H9 (cell line): ENCODE results near the gene LRP5. TPM values are rescaled to one million over a fixed set of nuclear protein-coding genes. Genes with fewer than 3 reads are reported as not detected.

ENCODE experiments used
- DNase-seq: peaks from one replicate; pipeline ENCODE4 v3.0.0-alpha.2; 2017
- H2AFZ ChIP-seq: one replicate; pipeline ENCODE4 v1.6.1; 2013; ENCODE audit warnings: mild to moderate bottlenecking, low read length, control low read depth, moderate library complexity
- H2AK5ac ChIP-seq: 2 replicates; pipeline ENCODE4 v1.6.1; 2013; ENCODE audit warnings: low read length, control low read depth, mixed read lengths; ENCODE audit not compliant: insufficient read length
- H2BK120ac ChIP-seq: one replicate; pipeline ENCODE4 v1.6.1; 2013; ENCODE audit warnings: low read depth, mild to moderate bottlenecking, low read length, control low read depth, inconsistent platforms; ENCODE audit not compliant: poor library complexity, severe bottlenecking
- H2BK12ac ChIP-seq: 2 replicates; pipeline ENCODE4 v1.6.1; 2013; ENCODE audit warnings: low read length, control low read depth, mixed read lengths, low read depth; ENCODE audit not compliant: insufficient read length
- H2BK15ac ChIP-seq: 2 replicates; pipeline ENCODE4 v1.6.1; 2013; ENCODE audit warnings: low read depth, low read length, control low read depth
- H2BK20ac ChIP-seq: one replicate; pipeline ENCODE4 v1.6.1; 2013; ENCODE audit warnings: low read depth, mild to moderate bottlenecking, low read length, control low read depth, inconsistent platforms; ENCODE audit not compliant: poor library complexity, severe bottlenecking
- H2BK5ac ChIP-seq: 2 replicates; pipeline ENCODE4 v1.6.1; 2013; ENCODE audit warnings: low read length, control low read depth, mixed read lengths; ENCODE audit not compliant: insufficient read length
- H3K14ac ChIP-seq: 2 replicates; pipeline ENCODE4 v1.6.1; 2013; ENCODE audit warnings: low read length, control low read depth; ENCODE audit not compliant: insufficient read depth
- H3K18ac ChIP-seq: 2 replicates; pipeline ENCODE4 v1.6.1; 2013; ENCODE audit warnings: low read depth, mild to moderate bottlenecking, mixed read lengths, low read length, control low read depth; ENCODE audit not compliant: insufficient read length
- H3K23ac ChIP-seq: 2 replicates; pipeline ENCODE4 v1.6.1; 2013; ENCODE audit warnings: low read length, control low read depth, mixed read lengths, low read depth; ENCODE audit not compliant: insufficient read length
- H3K23me2 ChIP-seq: 2 replicates; pipeline ENCODE4 v1.6.1; 2013; ENCODE audit warnings: low read depth, mild to moderate bottlenecking, mixed read lengths, low read length, control low read depth; ENCODE audit not compliant: insufficient read length, poor library complexity, severe bottlenecking
- H3K27ac ChIP-seq: 2 replicates; pipeline ENCODE4 v1.5.1; 2013; ENCODE audit warnings: low read length, control low read depth, mixed read lengths, low read depth; ENCODE audit not compliant: insufficient read length
- H3K27me3 ChIP-seq: 2 replicates; pipeline ENCODE4 v1.6.1; 2013; ENCODE audit warnings: low read length, control low read depth, inconsistent platforms; ENCODE audit not compliant: insufficient read depth
- H3K4ac ChIP-seq: 2 replicates; pipeline ENCODE4 v1.6.1; 2013; ENCODE audit warnings: low read depth, mild to moderate bottlenecking, control low read depth, inconsistent platforms, low read length, moderate library complexity
- H3K4me1 ChIP-seq: 2 replicates; pipeline ENCODE4 v1.6.1; 2013; ENCODE audit warnings: low read length, control low read depth, inconsistent platforms; ENCODE audit not compliant: insufficient read depth
- H3K4me2 ChIP-seq: 2 replicates; pipeline ENCODE4 v1.6.1; 2013; ENCODE audit warnings: low read length, control low read depth, mixed read lengths; ENCODE audit not compliant: insufficient read length, insufficient read depth
- H3K56ac ChIP-seq: 2 replicates; pipeline ENCODE4 v1.6.1; 2013; ENCODE audit warnings: low read depth, mild to moderate bottlenecking, mixed read lengths, low read length, control low read depth; ENCODE audit not compliant: insufficient read length
- H3K79me1 ChIP-seq: 2 replicates; pipeline ENCODE4 v1.6.1; 2013; ENCODE audit warnings: low read depth, mild to moderate bottlenecking, moderate library complexity, low read length, control low read depth, inconsistent platforms; ENCODE audit not compliant: insufficient read depth, poor library complexity, severe bottlenecking
- H3K79me2 ChIP-seq: 2 replicates; pipeline ENCODE4 v1.6.1; 2013; ENCODE audit warnings: low read length, control low read depth, inconsistent platforms; ENCODE audit not compliant: insufficient read depth
- H3K9ac ChIP-seq: 2 replicates; pipeline ENCODE4 v1.6.1; 2013; ENCODE audit warnings: low read length, control low read depth, mixed read lengths; ENCODE audit not compliant: insufficient read length; ENCODE audit errors: extremely low read depth
- H3K9me3 ChIP-seq: one replicate; pipeline ENCODE4 v1.6.1; 2013; ENCODE audit warnings: low read depth, low read length, inconsistent platforms; ENCODE audit not compliant: control insufficient read depth
- H3T11ph ChIP-seq: one replicate; pipeline ENCODE4 v1.6.1; 2013; ENCODE audit warnings: mild to moderate bottlenecking, low read length, control low read depth, inconsistent platforms
- H4K20me1 ChIP-seq: one replicate; pipeline ENCODE4 v1.6.1; 2013; ENCODE audit not compliant: control insufficient read depth, insufficient read length, insufficient read depth
- H4K5ac ChIP-seq: 2 replicates; pipeline ENCODE4 v1.6.1; 2013; ENCODE audit warnings: low read depth, mild to moderate bottlenecking, mixed read lengths, low read length, control low read depth; ENCODE audit not compliant: insufficient read length
- H4K8ac ChIP-seq: replicated peaks from 2 replicates; pipeline ENCODE4 v1.6.1; 2013; ENCODE audit warnings: low read length, control low read depth, mixed read lengths, low read depth; ENCODE audit not compliant: insufficient read length
- H4K91ac ChIP-seq: 2 replicates; pipeline ENCODE4 v1.6.1; 2013; ENCODE audit warnings: low read depth, mild to moderate bottlenecking, moderate library complexity, mixed read lengths, low read length, control low read depth; ENCODE audit not compliant: insufficient read length
- H3K27ac Mint-ChIP-seq, 3 experiments: 2 replicates in 2 of 3; 3 replicates in 1 of 3; pipeline ENCODE4 v1.8.0; 2020 to 2021; ENCODE audit warnings: mixed read lengths in 3 of 3, mild to moderate bottlenecking in 1 of 3, moderate library complexity in 1 of 3
- H3K27me3 Mint-ChIP-seq: 2 replicates; pipeline ENCODE4 v1.8.0; 2021; ENCODE audit warnings: low read depth, mild to moderate bottlenecking, moderate library complexity, mixed read lengths
- H3K36me3 Mint-ChIP-seq, 3 experiments: 2 replicates in 2 of 3; 3 replicates in 1 of 3; pipeline ENCODE4 v1.8.0; 2020 to 2021; ENCODE audit warnings: low read depth in 3 of 3, mixed read lengths in 3 of 3; ENCODE audit not compliant: insufficient read depth in 1 of 3
- H3K4me1 Mint-ChIP-seq, 2 experiments: 2 replicates each; pipeline ENCODE4 v1.8.0; 2020; ENCODE audit warnings: mixed read lengths in 2 of 2
- H3K4me3 Mint-ChIP-seq, 2 experiments: 2 replicates in 1 of 2; 3 replicates in 1 of 2; pipeline ENCODE4 v1.8.0; 2020 to 2021; ENCODE audit warnings: mild to moderate bottlenecking in 2 of 2, mixed read lengths in 2 of 2, moderate library complexity in 1 of 2
- H3K9me3 Mint-ChIP-seq, 2 experiments: 2 replicates in 1 of 2; 3 replicates in 1 of 2; pipeline ENCODE4 v1.8.0; 2020; ENCODE audit warnings: mild to moderate bottlenecking in 2 of 2, mixed read lengths in 2 of 2, moderate library complexity in 1 of 2
- CTCF ChIP-seq: fragments of 200-600 bp; sonication (generic); conservative IDR thresholded peaks from 3 replicates; pipeline ENCODE4 v1.8.0; 2021; ENCODE audit warnings: antibody characterized with exemption, mild to moderate bottlenecking
- WGBS: extraction: QIAGEN DNeasy Blood & Tissue Kit; methylation state at CpG from one replicate; pipeline ENCODE4 v1.1.7; 2013; ENCODE audit warnings: missing lambda C conversion rate, low lambda C conversion rate, mixed read lengths; ENCODE audit not compliant: insufficient read length; ENCODE audit errors: extremely low coverage; 5-methylcytosine and 5-hydroxymethylcytosine counted together
- total RNA-seq: library from RNA; stranded (reverse); gene quantifications from 2 replicates; pipeline ENCODE4 v1.2.1, GENCODE V29; 2021

The LRP5 gene
- total RNA-seq, 1 experiment from 2014 or later: 38.4 TPM

- Histone ChIP-seq H3K14ac (no peak overlapping the region), H2AFZ (no peak overlapping the region), H3K56ac (no peak overlapping the region), H3K9ac (no peak overlapping the region), H3K4ac (no peak overlapping the region), H3K79me1 (peaks cover 3% of the 10 kb centered on the region), H3K9me3 (no peaks in the 10 kb centered on the region), H4K20me1 (no peaks in the 10 kb centered on the region), H3K23me2 (no peaks in the 10 kb centered on the region), H2BK20ac (no peak overlapping the region), H2AK5ac (no peak overlapping the region), H2BK12ac (no peak overlapping the region), H3K79me2 (peaks cover 68% of the 10 kb centered on the region), H3K27ac (no peak overlapping the region), H2BK120ac (no peak overlapping the region), H3T11ph (no peak overlapping the region), H3K18ac (no peak overlapping the region), H3K27me3 (no peaks in the 10 kb centered on the region), H3K4me2 (no peak overlapping the region), H3K4me1 (peaks cover 5% of the 10 kb centered on the region; the same call in 1 of the 2 replicates), H4K8ac (no peak overlapping the region), H2BK5ac (no peak overlapping the region), H3K23ac (no peak overlapping the region), H4K91ac (no peak overlapping the region), H4K5ac (no peak overlapping the region), H2BK15ac (no peak overlapping the region)
- WGBS: no CpG with 5 or more reads among the region's 3 CpGs
- Mint-ChIP-seq H3K36me3 (peaks cover 0 to 4% (median 0%) of the 10 kb centered on the region in 3 experiments; a peak in 1 of 7 replicates), H3K4me1 (peaks cover 23 to 29% of the 10 kb centered on the region in 2 experiments), H3K4me3 (no peak overlapping the region), H3K27ac (no peak overlapping the region), H3K27me3 (no peaks in the 10 kb centered on the region), H3K9me3 (no peaks in the 10 kb centered on the region; a peak in 2 of 5 replicates)
- DNase-seq: no peak
- no peak for TF ChIP-seq CTCF
Observed at GRCh38 chr11:68495220-68495729, 182.9 kb downstream of the LRP5 start.
